A549 treated with Mapracorat at 1 μM for 4 hours (cell line): ENCODE measurements around the gene SLC2A11. TPM values are rescaled to one million over a fixed set of nuclear protein-coding genes. Genes with fewer than 3 reads are reported as not detected.

Experiments
- total RNA-seq: library from RNA; stranded (reverse); fragments of 200-300 nt; extraction: Qiagen RNA extraction; gene quantifications from 5 replicates; pipeline ENCODE4 v1.2.3, GENCODE V29; 2022

Gene SLC2A11
- total RNA-seq, result 8.6 to 10.7 TPM (median 10.0 TPM) in 5 replicates

DNA sequence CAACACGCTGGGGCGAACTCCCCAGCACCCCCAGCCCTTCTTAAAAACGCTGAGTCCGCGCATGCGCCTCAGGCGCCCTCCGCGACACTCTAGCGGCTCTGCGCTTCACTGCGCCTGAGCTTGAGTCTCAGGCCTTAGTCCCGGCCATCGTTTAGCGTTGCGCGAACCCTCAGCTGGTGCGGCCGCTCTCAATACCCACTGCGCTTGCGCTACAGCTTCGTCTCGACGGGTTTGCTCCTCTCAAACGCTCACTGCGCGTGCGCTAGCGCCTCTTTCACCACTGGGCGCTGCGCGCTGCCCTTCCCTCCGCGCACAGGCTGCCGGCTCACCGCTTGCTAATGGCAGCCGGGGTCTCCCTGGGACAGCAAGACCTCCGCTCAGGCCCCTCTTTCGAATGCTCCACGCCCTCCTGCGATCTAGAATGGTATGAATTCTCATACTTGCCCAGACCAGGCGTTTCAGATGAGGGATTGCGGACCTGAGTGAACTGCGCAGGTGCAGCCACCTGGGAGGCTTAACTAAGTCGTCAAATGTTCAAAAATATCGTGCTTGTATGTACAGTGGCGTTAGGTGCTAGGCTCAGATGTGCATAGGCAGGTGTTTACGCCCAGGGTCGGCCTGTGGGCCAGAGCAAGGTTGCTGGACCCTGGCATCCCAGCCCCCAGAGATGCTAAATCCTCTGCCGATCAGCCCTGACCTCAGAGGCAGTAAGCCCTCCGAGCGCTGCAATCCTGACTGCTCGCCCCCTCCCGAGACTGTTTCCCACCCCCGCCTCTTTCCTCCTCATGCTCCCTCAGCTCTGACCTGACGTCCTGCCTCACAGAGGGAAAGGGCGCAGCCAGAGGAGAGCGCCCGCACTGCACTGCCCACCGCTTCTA, at the start of gene SLC2A11:
TSS of gene SLC2A11 (plus strand) at position 270 of the 878 bp plus-strand sequence. CDS start at position 395, 125 bp downstream.

DNA sequence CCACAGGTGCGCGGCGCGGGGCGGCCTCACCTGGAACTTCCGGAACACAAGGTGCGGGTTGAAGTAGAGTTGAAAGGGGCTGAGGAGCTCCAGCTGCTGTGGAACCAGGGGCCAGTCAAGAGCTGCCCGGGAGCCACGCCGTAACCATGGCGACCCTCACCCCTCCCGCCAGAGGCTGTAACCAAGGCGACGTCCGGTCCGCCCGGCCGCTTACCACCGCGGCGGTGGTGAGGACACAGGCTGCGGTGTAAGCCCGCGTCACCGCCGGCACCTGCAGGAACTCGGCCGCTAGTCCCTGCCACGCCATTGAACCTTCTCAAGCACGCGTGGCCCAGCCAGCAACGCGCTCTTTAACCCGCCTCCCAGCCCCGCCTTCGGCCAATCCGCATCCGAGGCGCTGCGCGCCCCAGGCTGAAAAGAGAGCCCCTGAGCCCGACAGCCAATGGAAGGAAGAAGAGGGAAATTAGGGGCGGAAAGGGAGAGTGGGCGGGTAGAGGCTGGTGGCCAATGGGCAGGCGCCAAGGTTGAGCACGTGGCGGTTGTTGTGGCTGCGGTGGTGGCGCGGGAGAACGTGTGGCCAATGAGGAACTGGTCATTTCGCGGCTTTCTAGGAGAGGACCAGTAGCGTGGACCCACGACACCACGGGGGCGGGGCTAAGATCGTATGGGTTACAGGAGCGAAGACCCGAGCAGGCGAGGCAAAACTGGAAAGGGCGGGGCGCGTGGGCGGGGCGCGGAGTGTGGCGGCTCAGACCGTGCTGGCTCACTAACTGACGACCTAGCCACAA, 18.8 kb upstream of the SLC2A11 start, which contains the start of gene DERL3:
TSS of gene DERL3 (minus strand) at position 326 of the 788 bp plus-strand sequence. CDS start at position 307, 19 bp downstream.

GRCh38 chr22:23893945-23894709, 36.5 kb downstream of the SLC2A11 start, which contains the start of gene MIF:
Gene MIF (plus strand): TSS chr22:23894383. CDS start chr22:23894475, 92 bp downstream.

Other genes with a start within 250 kb of the SLC2A11 start
- 0.18 to 0.46 TPM (median 0.22 TPM) in 3 of 5 replicates, not detected in the others for gene DRICH1, start 225.6 kb upstream of the SLC2A11 start, total RNA-seq
- not detected in 5 replicates for gene RGL4, start 166.9 kb upstream of the SLC2A11 start, total RNA-seq
- gene ZNF70, start 106.8 kb upstream of the SLC2A11 start, total RNA-seq, result 0.83 to 1.1 TPM (median 1.00 TPM) in 5 replicates
- gene VPREB3, start 103.5 kb upstream of the SLC2A11 start, total RNA-seq, result 0.34 to 1.3 TPM (median 0.73 TPM) in 4 of 5 replicates, not detected in the other
- not detected in 5 replicates for gene C22orf15, start 94.9 kb upstream of the SLC2A11 start, total RNA-seq
- 82.4 to 195 TPM (median 176 TPM) in 5 replicates for gene CHCHD10, start 89.9 kb upstream of the SLC2A11 start, total RNA-seq
- gene MMP11, start 85.0 kb upstream of the SLC2A11 start, total RNA-seq, result 0.08 to 0.43 TPM (median 0.27 TPM) in 5 replicates
- 50.1 to 53.5 TPM (median 52.8 TPM) in 5 replicates for gene SMARCB1, start 70.9 kb upstream of the SLC2A11 start, total RNA-seq
- gene DERL3, start 18.9 kb upstream of the SLC2A11 start, total RNA-seq, result 0.32 to 0.66 TPM (median 0.52 TPM) in 5 replicates
- 518 to 960 TPM (median 932 TPM) in 5 replicates for gene MIF, start 36.5 kb downstream of the SLC2A11 start, total RNA-seq
- 0.28 to 0.43 TPM (median 0.39 TPM) in 5 replicates for gene GSTT2B, start 103.3 kb downstream of the SLC2A11 start, total RNA-seq
- gene DDTL, start 109.0 kb downstream of the SLC2A11 start, total RNA-seq, result 1.6 to 2.1 TPM (median 1.9 TPM) in 5 replicates
- gene DDT, start 116.6 kb downstream of the SLC2A11 start, total RNA-seq, result 116 to 169 TPM (median 161 TPM) in 5 replicates
- gene GSTT2, start 122.3 kb downstream of the SLC2A11 start, total RNA-seq, result 0.27 TPM in 1 of 5 replicates, not detected in the others
- not detected in 5 replicates for gene GSTT4, start 147.6 kb downstream of the SLC2A11 start, total RNA-seq
- 26.2 to 33.4 TPM (median 33.0 TPM) in 5 replicates for gene CABIN1, start 153.4 kb downstream of the SLC2A11 start, total RNA-seq